Gastrocnemius medialis (tissue), 4 donors: ENCODE results near the gene RIN3. TPM values are rescaled to one million over a fixed set of nuclear protein-coding genes. Genes with fewer than 3 reads are reported as not detected.

Experiments used
- ATAC-seq, 2 donors: fragments of 150-250 bp; one replicate each; pipeline ENCODE4 v1.9.1; 2016
- DNase-seq, 2 donors: peaks; one replicate each; pipeline ENCODE4 v3.0.0-alpha.2; 2019
- H3K27ac ChIP-seq, 4 donors: fragments of 200-600 bp; sonication (generic); 1 replicate in 1 of 4; 2 replicates in 3 of 4; pipeline ENCODE4 v1.5.1; 2016 to 2018; ENCODE audit warnings: mild to moderate bottlenecking in 2 of 4, moderate library complexity in 1 of 4
- H3K27me3 ChIP-seq, 3 donors: fragments of 200-600 bp; sonication (generic) in 2 of 3; 1 replicate in 1 of 3; 2 replicates in 2 of 3; pipeline versions ENCODE4 v1.5.1 to v1.6.0; 2016 to 2019; ENCODE audit warnings: mild to moderate bottlenecking in 1 of 3, moderate library complexity in 1 of 3
- H3K36me3 ChIP-seq, 2 donors: fragments of 200-600 bp; sonication (generic) in 1 of 2; one replicate each; pipeline ENCODE4 v1.5.1; 2017 to 2018
- H3K4me1 ChIP-seq, 2 donors: fragments of 200-600 bp; sonication (generic) in 1 of 2; one replicate each; pipeline ENCODE4 v1.5.1; 2016 to 2017; ENCODE audit warnings: mild to moderate bottlenecking in 2 of 2
- H3K4me3 ChIP-seq, 4 donors: fragments of 200-600 bp; sonication (generic) in 3 of 4; 1 replicate in 1 of 4; 2 replicates in 3 of 4; pipeline ENCODE4 v1.5.1; 2016 to 2019; ENCODE audit warnings: mild to moderate bottlenecking in 2 of 4
- H3K9me3 ChIP-seq, 3 donors: fragments of 200-600 bp; sonication (generic) in 2 of 3; 1 replicate in 1 of 3; 2 replicates in 2 of 3; pipeline ENCODE4 v1.5.1; 2016 to 2019
- POLR2A ChIP-seq, 2 donors: fragments of 450-650 bp; IDR thresholded peaks; one replicate each; pipeline ENCODE4 v1.6.1; 2017; ENCODE audit warnings: antibody characterized with exemption in 2 of 2, mild to moderate bottlenecking in 2 of 2, moderate library complexity in 2 of 2
- in situ Hi-C, 4 donors: fragments of 200-750 bp; cut with MboI; loops; one replicate each; pipeline versions ENCODE4 v1.15.0 to v1.8.0; 2017; ENCODE audit warnings: low sequenced_read_pairs in 4 of 4
- intact Hi-C: fragments of 100-400 bp; cut with DNase I; formaldehyde crosslinking; loops from one replicate; pipeline ENCODE4 v1.15.1; 2023; ENCODE audit warnings: low total_unique reads
- total RNA-seq, 4 donors: library from RNA; depleted of rRNA; stranded (reverse); fragments of >200 nt; gene quantifications; one replicate each; pipeline versions ENCODE4 v1.1.0 to v1.2.3, GENCODE V29; 2016
- TF ChIP-seq, protein P1 (sequence below), 5 experiments: fragments of 450-650 bp in 3 of 5; fragments of 200-600 bp in 2 of 5; sonication (generic) in 2 of 5; IDR thresholded peaks in 4 of 5; conservative IDR thresholded peaks in 1 of 5; 1 replicate in 4 of 5; 2 replicates in 1 of 5; pipeline ENCODE4 v1.5.1; 2016 to 2019; ENCODE audit warnings: antibody characterized with exemption in 5 of 5, mild to moderate bottlenecking in 3 of 5, moderate library complexity in 3 of 5

RIN3 gene
- total RNA-seq, 4 donors from 2014 or later, result 2.1 to 3.7 (median 2.6) TPM

DNA sequence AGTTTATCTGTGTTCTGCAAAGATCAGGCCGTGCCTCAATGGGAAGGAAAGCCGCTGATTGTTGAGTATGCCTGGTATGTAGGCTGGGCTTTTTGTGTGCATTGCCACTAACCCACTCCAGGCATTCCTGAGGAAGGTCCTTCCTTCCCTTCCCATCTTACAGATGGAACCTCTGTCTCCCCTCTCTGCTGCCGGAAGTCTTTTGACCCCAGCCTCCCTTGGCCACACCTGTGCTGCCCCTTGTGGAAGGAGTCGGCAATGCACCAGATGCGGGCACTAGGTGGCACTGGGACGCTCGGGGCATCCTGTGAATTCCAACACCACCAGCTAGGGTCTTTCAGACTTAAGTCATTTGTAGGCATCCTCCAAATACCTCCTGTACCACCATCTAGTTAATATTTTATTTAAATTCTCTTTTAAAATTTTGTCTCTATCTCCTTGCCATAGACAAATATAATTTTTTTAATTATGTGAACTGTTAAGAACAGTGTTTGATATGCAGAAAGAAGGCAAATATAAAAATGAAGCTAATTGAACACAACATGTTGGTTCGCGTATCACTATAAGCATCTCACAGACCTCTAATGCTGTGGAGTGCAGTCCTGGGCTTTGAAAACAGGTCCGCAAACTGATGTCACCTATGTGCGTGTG lies 99.6 kb downstream of the RIN3 start:
- H3K27ac ChIP-seq, result no peak overlapping the region
- H3K36me3 ChIP-seq, result no peaks in the 10 kb centered on the region
- no peak overlapping the region for H3K4me3 ChIP-seq
- in situ Hi-C loops, result no loop called here
- no peaks in the 10 kb centered on the region for H3K4me1 ChIP-seq
- ATAC-seq (no peak), DNase-seq (no peak)
- no peak for TF ChIP-seq POLR2A (IDR thresholded peaks at IDR 0.05)
- TF ChIP-seq, protein P1, sequence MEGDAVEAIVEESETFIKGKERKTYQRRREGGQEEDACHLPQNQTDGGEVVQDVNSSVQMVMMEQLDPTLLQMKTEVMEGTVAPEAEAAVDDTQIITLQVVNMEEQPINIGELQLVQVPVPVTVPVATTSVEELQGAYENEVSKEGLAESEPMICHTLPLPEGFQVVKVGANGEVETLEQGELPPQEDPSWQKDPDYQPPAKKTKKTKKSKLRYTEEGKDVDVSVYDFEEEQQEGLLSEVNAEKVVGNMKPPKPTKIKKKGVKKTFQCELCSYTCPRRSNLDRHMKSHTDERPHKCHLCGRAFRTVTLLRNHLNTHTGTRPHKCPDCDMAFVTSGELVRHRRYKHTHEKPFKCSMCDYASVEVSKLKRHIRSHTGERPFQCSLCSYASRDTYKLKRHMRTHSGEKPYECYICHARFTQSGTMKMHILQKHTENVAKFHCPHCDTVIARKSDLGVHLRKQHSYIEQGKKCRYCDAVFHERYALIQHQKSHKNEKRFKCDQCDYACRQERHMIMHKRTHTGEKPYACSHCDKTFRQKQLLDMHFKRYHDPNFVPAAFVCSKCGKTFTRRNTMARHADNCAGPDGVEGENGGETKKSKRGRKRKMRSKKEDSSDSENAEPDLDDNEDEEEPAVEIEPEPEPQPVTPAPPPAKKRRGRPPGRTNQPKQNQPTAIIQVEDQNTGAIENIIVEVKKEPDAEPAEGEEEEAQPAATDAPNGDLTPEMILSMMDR (IDR thresholded peaks at IDR 0.05 in 4 of 5, conservative IDR thresholded peaks at IDR 0.05 in 1 of 5), result peak in 2 of 5 experiments; percentile 25 to 45
- intact Hi-C loops, result no loop called here
- no peaks in the 10 kb centered on the region for H3K27me3 ChIP-seq
- no peaks in the 10 kb centered on the region for H3K9me3 ChIP-seq

DNA sequence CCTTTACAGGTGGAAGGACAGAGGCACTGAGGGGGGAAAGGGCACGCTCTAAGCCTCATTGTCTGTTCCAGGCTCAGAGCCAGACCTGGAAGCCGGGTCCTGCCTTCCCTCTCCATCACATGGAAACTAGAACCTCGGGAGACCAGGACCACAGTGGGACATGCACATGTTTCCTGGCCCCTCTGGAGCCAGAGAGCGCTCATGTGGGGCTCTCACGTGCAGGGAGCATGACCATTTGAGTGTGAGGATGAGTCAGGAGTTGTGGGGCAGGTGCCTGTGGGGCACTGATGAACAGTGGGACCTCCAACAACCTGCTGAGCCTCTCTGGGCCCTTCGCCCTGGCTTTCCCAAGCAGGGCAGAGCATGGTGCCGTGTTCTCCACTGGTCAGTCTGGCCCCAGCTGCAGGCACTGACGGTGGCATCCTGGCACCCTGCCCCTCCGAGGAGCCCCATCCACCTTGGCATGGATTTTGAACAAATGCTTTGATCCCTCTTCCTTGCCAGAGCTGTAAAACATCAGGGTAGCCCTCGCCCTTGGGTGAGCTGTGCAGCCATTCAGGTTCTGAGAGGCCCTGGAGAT lies 100.2 kb downstream of the RIN3 start:
- no peak for TF ChIP-seq POLR2A (IDR thresholded peaks at IDR 0.05)
- TF ChIP-seq, protein P1 (IDR thresholded peaks at IDR 0.05 in 4 of 5, conservative IDR thresholded peaks at IDR 0.05 in 1 of 5), result no peak
- Histone ChIP-seq H3K36me3 (no peaks in the 10 kb centered on the region), H3K4me1 (no peaks in the 10 kb centered on the region), H3K27me3 (no peaks in the 10 kb centered on the region), H3K4me3 (no peak overlapping the region), H3K9me3 (no peaks in the 10 kb centered on the region), H3K27ac (no peak overlapping the region)
- ATAC-seq (no peak), DNase-seq (no peak)
- in situ Hi-C loops (no loop called here), intact Hi-C loops (no loop called here)

DNA sequence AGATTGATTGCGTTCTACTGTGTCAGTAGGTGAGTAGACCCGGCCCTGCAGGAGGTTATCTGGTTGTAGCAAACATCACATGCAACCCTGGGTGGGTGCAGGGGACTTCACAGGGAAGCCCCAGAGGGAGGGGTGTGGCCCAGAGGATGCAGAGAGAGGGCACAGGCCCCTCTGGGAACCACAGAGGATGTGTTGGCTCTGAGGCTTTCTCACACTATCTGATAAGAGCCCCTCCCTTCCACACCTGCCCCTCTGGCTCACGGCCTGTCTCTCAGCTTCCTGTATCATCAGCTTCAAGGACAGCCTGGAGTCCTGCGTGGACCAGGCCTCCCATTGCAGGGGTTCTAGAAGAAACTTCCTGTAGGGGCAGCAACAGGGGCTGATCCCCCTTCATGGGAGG lies 101.9 kb downstream of the RIN3 start:
- in situ Hi-C loops (no loop called here), intact Hi-C loops (no loop called here)
- no peak overlapping the region for H3K4me3 ChIP-seq
- no peaks in the 10 kb centered on the region for H3K9me3 ChIP-seq
- ATAC-seq (no peak), DNase-seq (no peak)
- no peak overlapping the region for H3K27ac ChIP-seq
- no peaks in the 10 kb centered on the region for H3K4me1 ChIP-seq
- TF ChIP-seq, protein P1 (IDR thresholded peaks at IDR 0.05 in 4 of 5, conservative IDR thresholded peaks at IDR 0.05 in 1 of 5), result no peak
- no peak for TF ChIP-seq POLR2A (IDR thresholded peaks at IDR 0.05)
- H3K36me3 ChIP-seq, result no peaks in the 10 kb centered on the region
- H3K27me3 ChIP-seq, result no peaks in the 10 kb centered on the region

DNA sequence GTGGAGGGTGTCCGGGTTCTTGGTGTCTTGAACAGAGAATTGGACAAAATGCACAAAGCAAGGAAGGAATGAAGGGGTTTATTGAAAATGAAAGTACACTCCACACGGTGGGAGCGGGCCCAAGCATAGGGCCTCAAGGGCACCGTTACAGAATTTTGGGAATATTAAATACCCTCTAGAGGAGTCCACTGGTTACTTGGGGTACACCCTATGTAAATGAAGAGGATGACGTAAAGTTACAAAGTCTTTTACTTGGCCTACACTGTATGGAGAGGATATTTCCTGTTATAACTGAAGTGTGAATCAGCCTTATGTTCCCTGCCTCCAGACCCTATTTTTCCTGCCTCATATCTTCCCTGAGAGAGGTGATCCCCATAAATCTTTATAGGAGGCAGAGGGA lies 102.6 kb downstream of the RIN3 start:
- intact Hi-C loops, result no loop called here

More for the DNA sequence above, 102.6 kb downstream of the RIN3 start:
- H3K27ac ChIP-seq, result no peak overlapping the region
- no peaks in the 10 kb centered on the region for H3K27me3 ChIP-seq
- no peaks in the 10 kb centered on the region for H3K9me3 ChIP-seq
- H3K4me1 ChIP-seq, result no peaks in the 10 kb centered on the region
- DNase-seq (no peak), ATAC-seq (no peak)
- H3K4me3 ChIP-seq, result no peak overlapping the region
- in situ Hi-C loops, result no loop called here
- no peaks in the 10 kb centered on the region for H3K36me3 ChIP-seq
- TF ChIP-seq POLR2A (IDR thresholded peaks at IDR 0.05), result no peak
- TF ChIP-seq, protein P1 (IDR thresholded peaks at IDR 0.05 in 4 of 5, conservative IDR thresholded peaks at IDR 0.05 in 1 of 5), result no peak
